IMR-90 (cell line): ENCODE results near the gene SLC38A4. TPM values are rescaled to one million over a fixed set of nuclear protein-coding genes. Genes with fewer than 3 reads are reported as not detected.

ENCODE experiments used
- ATAC-seq: fragments of 200-7000 bp; cut with Tn5 transposase; 2 replicates; pipeline ENCODE4 v1.9.1; 2020; ENCODE audit warnings: low read depth, mild to moderate bottlenecking, moderate library complexity
- BruUV-seq: library from RNA; stranded (reverse); fragments of 400-500 nt; replicated peaks from 2 replicates; lab custom pipeline; 2021; lab: Mats Ljungman, UMichigan
- CTCF ChIA-PET: fragments of 300-600 bp; formaldehyde crosslinking; extraction: SDS; loops from one replicate; lab custom pipeline; 2021; ENCODE audit warnings: antibody characterized with exemption; lab: Yijun Ruan, JAX
- POLR2A ChIA-PET: fragments of 300-600 bp; sonication (Branson Sonifier 250); formaldehyde crosslinking; loops from one replicate; lab custom pipeline; 2022; ENCODE audit warnings: antibody characterized with exemption; ENCODE audit not compliant: unreplicated experiment; lab: Charles Lee
- DNase-seq: peaks from one replicate; pipeline ENCODE4 v3.0.0; 2013
- H2AFZ ChIP-seq: replicated peaks from 2 replicates; pipeline ENCODE3; 2013; ENCODE audit warnings: low read length, mild to moderate bottlenecking; ENCODE audit not compliant: poor library complexity
- H2AK5ac ChIP-seq: 2 replicates; pipeline ENCODE4 v1.6.1; 2013; ENCODE audit warnings: low read depth, low read length, inconsistent platforms
- H2AK9ac ChIP-seq: replicated peaks from 2 replicates; pipeline ENCODE3; 2013; ENCODE audit warnings: mild to moderate bottlenecking, low read depth, low read length, moderate library complexity; ENCODE audit not compliant: poor library complexity
- H2BK120ac ChIP-seq: 2 replicates; pipeline ENCODE4 v1.6.1; 2013; ENCODE audit warnings: low read depth, low read length, inconsistent platforms
- H2BK15ac ChIP-seq: 3 replicates; pipeline ENCODE4 v1.6.1; 2013; ENCODE audit warnings: low read depth, low read length, inconsistent platforms
- H2BK20ac ChIP-seq: 2 replicates; pipeline ENCODE4 v1.6.1; 2013; ENCODE audit warnings: low read depth, mild to moderate bottlenecking, inconsistent platforms, low read length, moderate library complexity
- H2BK5ac ChIP-seq: 2 replicates; pipeline ENCODE4 v1.6.1; 2013; ENCODE audit warnings: mild to moderate bottlenecking, low read depth, low read length, inconsistent platforms; ENCODE audit not compliant: poor library complexity, severe bottlenecking
- H3K14ac ChIP-seq: replicated peaks from 2 replicates; pipeline ENCODE4 v1.6.1; 2013; ENCODE audit warnings: low read depth, low read length, inconsistent platforms
- H3K18ac ChIP-seq: 2 replicates; pipeline ENCODE4 v1.6.1; 2013; ENCODE audit warnings: low read depth, low read length, control low read depth
- H3K23ac ChIP-seq: 2 replicates; pipeline ENCODE4 v1.6.1; 2013; ENCODE audit warnings: low read depth, low read length, inconsistent platforms
- H3K27ac ChIP-seq: 2 replicates; pipeline ENCODE4 v1.5.1; 2013; ENCODE audit warnings: mild to moderate bottlenecking, control low read depth, low read length; ENCODE audit not compliant: insufficient read depth
- H3K27me3 ChIP-seq: 2 replicates; pipeline ENCODE4 v1.6.1; 2013; ENCODE audit warnings: low read length; ENCODE audit not compliant: control insufficient read depth, insufficient read depth
- H3K36me3 ChIP-seq: 2 replicates; pipeline ENCODE4 v1.6.1; 2013; ENCODE audit warnings: low read length, mixed read lengths; ENCODE audit not compliant: control insufficient read depth, insufficient read depth
- H3K4ac ChIP-seq: 2 replicates; pipeline ENCODE4 v1.6.1; 2013; ENCODE audit warnings: low read depth, low read length, inconsistent platforms
- H3K4me1 ChIP-seq: 2 replicates; pipeline ENCODE4 v1.6.1; 2013; ENCODE audit warnings: low read length, mixed read lengths; ENCODE audit not compliant: control insufficient read depth, insufficient read depth
- H3K4me2 ChIP-seq: 2 replicates; pipeline ENCODE4 v1.6.1; 2013; ENCODE audit warnings: low read depth, mild to moderate bottlenecking, control low read depth, low read length, moderate library complexity
- H3K4me3 ChIP-seq: 2 replicates; pipeline ENCODE4 v1.5.1; 2013; ENCODE audit warnings: low read depth, mild to moderate bottlenecking, control low read depth, low read length, moderate library complexity; ENCODE audit not compliant: insufficient read depth
- H3K56ac ChIP-seq: 2 replicates; pipeline ENCODE4 v1.6.1; 2013; ENCODE audit warnings: low read length, inconsistent platforms; ENCODE audit not compliant: insufficient read depth; ENCODE audit errors: extremely low read depth
- H3K79me1 ChIP-seq, 2 experiments: 2 replicates each; pipeline ENCODE4 v1.6.1; 2013; ENCODE audit warnings: low read length in 2 of 2, inconsistent platforms in 1 of 2, low read depth in 1 of 2
- H3K9ac ChIP-seq: 2 replicates; pipeline ENCODE4 v1.6.1; 2013; ENCODE audit warnings: low read depth, low read length, control low read depth
- H3K9me1 ChIP-seq: 2 replicates; pipeline ENCODE4 v1.6.1; 2013; ENCODE audit warnings: low read length, inconsistent platforms; ENCODE audit not compliant: insufficient read depth
- H3K9me3 ChIP-seq: 2 replicates; pipeline ENCODE4 v1.6.1; 2013; ENCODE audit warnings: low read length; ENCODE audit not compliant: control insufficient read depth, insufficient read depth
- H4K20me1 ChIP-seq: 2 replicates; pipeline ENCODE4 v1.6.1; 2013; ENCODE audit warnings: low read length, inconsistent platforms; ENCODE audit not compliant: insufficient read depth
- H4K5ac ChIP-seq: 2 replicates; pipeline ENCODE4 v1.6.1; 2013; ENCODE audit warnings: mild to moderate bottlenecking, low read depth, low read length, control low read depth
- H4K8ac ChIP-seq, 2 experiments: 2 replicates each; pipeline ENCODE4 v1.6.1; 2013; ENCODE audit warnings: low read depth in 2 of 2, low read length in 2 of 2, control low read depth in 1 of 2, inconsistent platforms in 1 of 2
- H4K91ac ChIP-seq: 2 replicates; pipeline ENCODE4 v1.6.1; 2013; ENCODE audit warnings: low read depth, low read length, inconsistent platforms; ENCODE audit not compliant: insufficient read depth
- BHLHE40 ChIP-seq: fragments of 150-350 bp; IDR thresholded peaks from 2 replicates; pipeline ENCODE4 v1.6.1; 2016; ENCODE audit warnings: mild to moderate bottlenecking, low read depth, low read length
- MAFK ChIP-seq: IDR thresholded peaks from 2 replicates; pipeline ENCODE4 v1.6.1; 2012; ENCODE audit warnings: low read depth, low read length, improper control_type of control experiment
- WGBS, 2 experiments: methylation state at CpG; one replicate each; pipeline versions ENCODE4 v1.1.5 to v1.1.7; 2013; ENCODE audit warnings: missing lambda C conversion rate in 2 of 2; ENCODE audit not compliant: insufficient read length in 1 of 2; ENCODE audit errors: extremely low coverage in 2 of 2; 5-methylcytosine and 5-hydroxymethylcytosine counted together
- dilution Hi-C: fragments of 300-500 bp; cut with HindIII; formaldehyde crosslinking; loops from one replicate; pipeline ENCODE4 v1.14.3; 2018; ENCODE audit warnings: low sequenced_read_pairs; ENCODE audit not compliant: unreplicated experiment
- in situ Hi-C: fragments of 300-500 bp; cut with MboI; formaldehyde crosslinking; loops from 3 replicates; pipeline ENCODE4 v1.14.3; 2019; ENCODE audit warnings: low sequenced_read_pairs, inconsistent platforms, mixed read lengths
- intact Hi-C: fragments of 100-400 bp; cut with micrococcal nuclease; formaldehyde crosslinking; loops from 2 replicates; pipeline ENCODE4 v1.10.0; 2022
- polyA plus RNA-seq, 3 experiments: library from polyadenylated mRNA; depleted of rRNA; stranded (reverse); fragments of >200 nt; gene quantifications; 2 replicates each; pipeline ENCODE4 v1.2.3, GENCODE V29; 2012; ENCODE audit warnings: low replicate concordance in 1 of 3
- total RNA-seq: library from RNA; depleted of rRNA; stranded (reverse); fragments of >200 nt; gene quantifications from 2 replicates; pipeline ENCODE4 v1.2.3, GENCODE V29; 2012

SLC38A4 gene
- total and polyA plus RNA-seq, 2 of the 4 experiments (the other 2 are of a cell fraction), result 2.3 to 2.7 TPM

DNA sequence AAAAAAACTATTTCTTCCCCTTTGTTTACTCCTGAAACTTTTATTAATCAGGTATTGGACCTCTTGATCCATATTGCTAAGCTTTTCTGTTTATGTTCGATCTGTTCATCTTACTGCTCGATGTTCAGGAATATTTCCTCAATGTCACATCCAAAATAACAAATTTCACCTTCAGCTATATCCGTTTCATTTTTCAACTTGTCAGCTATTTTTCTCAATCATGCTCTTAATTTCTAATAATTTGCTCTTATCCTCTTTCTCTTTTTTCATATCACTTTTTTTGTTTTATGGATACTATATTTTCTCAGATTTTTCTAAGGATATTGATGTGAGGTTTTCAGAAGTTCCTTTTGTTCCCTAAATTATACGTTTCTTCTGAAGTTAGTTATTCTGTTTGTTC, 29.8 kb downstream of the SLC38A4 start:
- Histone ChIP-seq H3K14ac (no peak overlapping the region), H2AK5ac (no peak overlapping the region), H3K36me3 (no peaks in the 10 kb centered on the region), H4K20me1 (no peaks in the 10 kb centered on the region), H4K8ac (no peak overlapping the region), H3K9ac (no peak overlapping the region), H2BK120ac (no peak overlapping the region), H3K27me3 (no peaks in the 10 kb centered on the region), H4K5ac (no peak overlapping the region), H3K4me3 (no peak overlapping the region), H3K9me3 (no peaks in the 10 kb centered on the region), H3K9me1 (no peaks in the 10 kb centered on the region), H2BK5ac (no peak overlapping the region), H2AK9ac (no peak overlapping the region), H3K4me1 (no peaks in the 10 kb centered on the region), H3K4me2 (no peak overlapping the region), H3K79me1 (no peaks in the 10 kb centered on the region), H3K4ac (no peak overlapping the region), H2BK20ac (no peak overlapping the region), H3K56ac (no peak overlapping the region), H2AFZ (no peak overlapping the region), H3K27ac (no peak overlapping the region), H2BK15ac (no peak overlapping the region), H3K23ac (no peak overlapping the region), H4K91ac (no peak overlapping the region), H3K18ac (no peak overlapping the region)
- 100% methylated on average over 1 of the region's 4 CpGs; no CpG with 5 or more reads in 1 of the 2 experiments for WGBS, 2 experiments
- in situ Hi-C loops, result no loop called here
- POLR2A ChIA-PET, result no interaction called here
- no TSS peak for BruUV-seq
- intact Hi-C loops, result no loop called here
- DNase-seq (no peak), ATAC-seq (no peak)
- CTCF ChIA-PET, result no interaction called here
- peak; percentile 61 for TF ChIP-seq MAFK
- no peak for TF ChIP-seq BHLHE40
- dilution Hi-C loops, result no loop called here
